ENCODE results near the gene FTSJ3. TPM values are rescaled to one million over a fixed set of nuclear protein-coding genes. Genes with fewer than 3 reads are reported as not detected.

The FTSJ3 gene
- total and polyA plus RNA-seq, 2 of the 13 experiments (the other 11 are each of a cell fraction or from before 2014, with no cell fraction given) = 26.0 to 64.2 TPM

DNA sequence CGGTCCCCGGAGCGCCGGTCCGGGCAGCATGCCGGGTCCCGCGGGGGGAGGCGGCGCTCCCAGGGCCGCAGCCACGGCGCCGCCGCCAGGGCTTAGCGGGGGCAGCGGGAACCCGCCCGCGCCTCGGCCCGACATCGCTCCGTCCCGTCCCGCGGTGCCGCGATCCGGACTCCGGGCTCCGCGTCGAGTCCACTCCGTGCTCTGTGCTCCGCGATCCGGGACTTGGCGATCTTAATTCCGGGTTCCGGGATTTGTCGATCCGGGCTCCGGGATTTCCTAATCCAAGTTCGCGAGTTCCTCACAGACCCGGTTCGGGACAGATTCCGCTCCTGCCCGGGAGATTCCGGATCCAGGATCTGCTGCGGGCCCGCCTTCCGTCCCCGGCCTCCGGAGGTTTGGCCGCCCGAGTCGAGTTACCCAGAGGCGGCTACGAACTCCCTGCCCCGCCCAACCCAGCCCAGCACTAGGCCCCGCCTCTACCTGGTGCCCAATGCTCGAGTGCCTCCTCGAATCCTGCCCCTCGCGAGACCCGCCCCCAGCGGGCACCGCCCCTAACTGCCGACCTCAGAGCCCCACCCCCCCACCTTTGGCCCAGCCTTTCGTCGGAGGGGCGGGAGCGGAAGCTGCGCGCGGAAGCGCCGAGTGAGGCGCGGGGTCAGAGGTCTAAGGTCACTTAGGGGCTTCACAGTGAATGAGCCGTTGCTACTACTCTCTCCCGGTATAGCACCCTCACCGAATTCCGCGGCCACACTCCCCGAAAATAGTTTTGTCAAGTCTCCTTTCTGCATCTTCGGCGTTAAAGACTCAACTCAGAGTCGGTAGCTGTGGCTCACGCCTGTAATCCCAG, 15.3 kb upstream of the FTSJ3 start, which contains the start of gene SMARCD2 (continued):
- TF ChIP-seq, protein P1, sequence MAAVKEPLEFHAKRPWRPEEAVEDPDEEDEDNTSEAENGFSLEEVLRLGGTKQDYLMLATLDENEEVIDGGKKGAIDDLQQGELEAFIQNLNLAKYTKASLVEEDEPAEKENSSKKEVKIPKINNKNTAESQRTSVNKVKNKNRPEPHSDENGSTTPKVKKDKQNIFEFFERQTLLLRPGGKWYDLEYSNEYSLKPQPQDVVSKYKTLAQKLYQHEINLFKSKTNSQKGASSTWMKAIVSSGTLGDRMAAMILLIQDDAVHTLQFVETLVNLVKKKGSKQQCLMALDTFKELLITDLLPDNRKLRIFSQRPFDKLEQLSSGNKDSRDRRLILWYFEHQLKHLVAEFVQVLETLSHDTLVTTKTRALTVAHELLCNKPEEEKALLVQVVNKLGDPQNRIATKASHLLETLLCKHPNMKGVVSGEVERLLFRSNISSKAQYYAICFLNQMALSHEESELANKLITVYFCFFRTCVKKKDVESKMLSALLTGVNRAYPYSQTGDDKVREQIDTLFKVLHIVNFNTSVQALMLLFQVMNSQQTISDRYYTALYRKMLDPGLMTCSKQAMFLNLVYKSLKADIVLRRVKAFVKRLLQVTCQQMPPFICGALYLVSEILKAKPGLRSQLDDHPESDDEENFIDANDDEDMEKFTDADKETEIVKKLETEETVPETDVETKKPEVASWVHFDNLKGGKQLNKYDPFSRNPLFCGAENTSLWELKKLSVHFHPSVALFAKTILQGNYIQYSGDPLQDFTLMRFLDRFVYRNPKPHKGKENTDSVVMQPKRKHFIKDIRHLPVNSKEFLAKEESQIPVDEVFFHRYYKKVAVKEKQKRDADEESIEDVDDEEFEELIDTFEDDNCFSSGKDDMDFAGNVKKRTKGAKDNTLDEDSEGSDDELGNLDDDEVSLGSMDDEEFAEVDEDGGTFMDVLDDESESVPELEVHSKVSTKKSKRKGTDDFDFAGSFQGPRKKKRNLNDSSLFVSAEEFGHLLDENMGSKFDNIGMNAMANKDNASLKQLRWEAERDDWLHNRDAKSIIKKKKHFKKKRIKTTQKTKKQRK (IDR thresholded peaks at IDR 0.05; ENCODE audit: low read length) = no peak
- TF ChIP-seq ARHGAP35 (CRISPR knock-in tag; IDR thresholded peaks at IDR 0.05; ENCODE audit: borderline replicate concordance) (no peak; the same call in 1 of the 2 replicates), PBX3 (CRISPR knock-in tag; IDR thresholded peaks at IDR 0.05; ENCODE audit: borderline replicate concordance) (peak; percentile 60), HNRNPL (IDR thresholded peaks at IDR 0.05; ENCODE audit: low read depth, low read length) (no peak), BCL6 (CRISPR knock-in tag; IDR thresholded peaks at IDR 0.05) (peak; percentile 66), ZC3H4 (CRISPR knock-in tag; IDR thresholded peaks at IDR 0.05; ENCODE audit: borderline replicate concordance) (no peak; the same call in 1 of the 2 replicates), RELA (CRISPR knock-in tag; IDR thresholded peaks at IDR 0.05) (peak; percentile 80), ZNF614 (CRISPR knock-in tag; IDR thresholded peaks at IDR 0.05; ENCODE audit: borderline replicate concordance) (peak; percentile 97), SP2 (CRISPR knock-in tag; IDR thresholded peaks at IDR 0.05) (peak; percentile 53; the same call in 1 of the 2 replicates), ZNF232 (CRISPR knock-in tag; IDR thresholded peaks at IDR 0.05; ENCODE audit: borderline replicate concordance) (peak; percentile 97), RNF2 (conservative IDR thresholded peaks at IDR 0.05; ENCODE audit: low read depth) (peak; percentile 65; the same call in 1 of the 2 replicates)
- TF ChIP-seq, protein P2, sequence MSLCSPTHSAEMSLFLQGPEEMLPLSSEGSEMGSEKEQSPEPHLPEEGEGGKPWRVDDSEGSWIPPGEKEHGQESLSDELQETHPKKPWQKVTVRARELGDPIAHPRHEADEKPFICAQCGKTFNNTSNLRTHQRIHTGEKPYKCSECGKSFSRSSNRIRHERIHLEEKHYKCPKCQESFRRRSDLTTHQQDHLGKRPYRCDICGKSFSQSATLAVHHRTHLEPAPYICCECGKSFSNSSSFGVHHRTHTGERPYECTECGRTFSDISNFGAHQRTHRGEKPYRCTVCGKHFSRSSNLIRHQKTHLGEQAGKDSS (CRISPR knock-in tag; IDR thresholded peaks at IDR 0.05; ENCODE audit: borderline replicate concordance, low read depth) = peak; percentile 71; the same call in 1 of the 2 replicates
- TF ChIP-seq, protein P3, sequence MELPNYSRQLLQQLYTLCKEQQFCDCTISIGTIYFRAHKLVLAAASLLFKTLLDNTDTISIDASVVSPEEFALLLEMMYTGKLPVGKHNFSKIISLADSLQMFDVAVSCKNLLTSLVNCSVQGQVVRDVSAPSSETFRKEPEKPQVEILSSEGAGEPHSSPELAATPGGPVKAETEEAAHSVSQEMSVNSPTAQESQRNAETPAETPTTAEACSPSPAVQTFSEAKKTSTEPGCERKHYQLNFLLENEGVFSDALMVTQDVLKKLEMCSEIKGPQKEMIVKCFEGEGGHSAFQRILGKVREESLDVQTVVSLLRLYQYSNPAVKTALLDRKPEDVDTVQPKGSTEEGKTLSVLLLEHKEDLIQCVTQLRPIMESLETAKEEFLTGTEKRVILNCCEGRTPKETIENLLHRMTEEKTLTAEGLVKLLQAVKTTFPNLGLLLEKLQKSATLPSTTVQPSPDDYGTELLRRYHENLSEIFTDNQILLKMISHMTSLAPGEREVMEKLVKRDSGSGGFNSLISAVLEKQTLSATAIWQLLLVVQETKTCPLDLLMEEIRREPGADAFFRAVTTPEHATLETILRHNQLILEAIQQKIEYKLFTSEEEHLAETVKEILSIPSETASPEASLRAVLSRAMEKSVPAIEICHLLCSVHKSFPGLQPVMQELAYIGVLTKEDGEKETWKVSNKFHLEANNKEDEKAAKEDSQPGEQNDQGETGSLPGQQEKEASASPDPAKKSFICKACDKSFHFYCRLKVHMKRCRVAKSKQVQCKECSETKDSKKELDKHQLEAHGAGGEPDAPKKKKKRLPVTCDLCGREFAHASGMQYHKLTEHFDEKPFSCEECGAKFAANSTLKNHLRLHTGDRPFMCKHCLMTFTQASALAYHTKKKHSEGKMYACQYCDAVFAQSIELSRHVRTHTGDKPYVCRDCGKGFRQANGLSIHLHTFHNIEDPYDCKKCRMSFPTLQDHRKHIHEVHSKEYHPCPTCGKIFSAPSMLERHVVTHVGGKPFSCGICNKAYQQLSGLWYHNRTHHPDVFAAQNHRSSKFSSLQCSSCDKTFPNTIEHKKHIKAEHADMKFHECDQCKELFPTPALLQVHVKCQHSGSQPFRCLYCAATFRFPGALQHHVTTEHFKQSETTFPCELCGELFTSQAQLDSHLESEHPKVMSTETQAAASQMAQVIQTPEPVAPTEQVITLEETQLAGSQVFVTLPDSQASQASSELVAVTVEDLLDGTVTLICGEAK (IDR thresholded peaks at IDR 0.05) = peak; percentile 56
- TF ChIP-seq, protein P3 (CRISPR knock-in tag; IDR thresholded peaks at IDR 0.05) = peak; percentile 89

Data from HepG2 (cell line).